Measurements from ENCODE around the gene ATP5PD. TPM values are rescaled to one million over a fixed set of nuclear protein-coding genes. Genes with fewer than 3 reads are reported as not detected.

The ATP5PD gene
- total and polyA plus RNA-seq, 2 donors (not counting 1 experiment from before 2014, with no cell fraction given): 92.1 to 101 TPM

GRCh38 chr17:75010683-75011400 lies 35.9 kb downstream of the ATP5PD start:
- H3K79me2 ChIP-seq (ENCODE audit: control insufficient read depth, insufficient read depth, low read length): peaks cover 20% of the 10 kb centered on the region
- ATAC-seq (ENCODE audit: low read depth) (no peak), DNase-seq (no peak)
- Mint-ChIP-seq H3K27me3 (no peaks in the 10 kb centered on the region), H3K9me3 (ENCODE audit: insufficient read depth) (no peaks in the 10 kb centered on the region), H3K4me3 (peak overlapping the region; percentile 59), H3K27ac (no peak overlapping the region), H3K4me1 (peaks cover 22% of the 10 kb centered on the region)
- H3K4me2 ChIP-seq (replicated peaks; ENCODE audit: low read depth, low read length, poor library complexity, severe bottlenecking): no peak overlapping the region
- POLR2A ChIA-PET: interaction anchor here (0.8 kb wide), 1 partner anchor 39 kb away, joined by 4 read pairs; no protein-coding TSS in a partner anchor
- no peaks in the 10 kb centered on the region for H3K36me3 ChIP-seq (replicated peaks in 1 of 2; ENCODE audit: control extremely low read depth in 1 of 2, control insufficient read depth in 1 of 2, extremely low read depth in 1 of 2, insufficient read depth in 2 of 2, low read length in 1 of 2)
- H2AFZ ChIP-seq (ENCODE audit: insufficient read depth, low read depth, low read length, poor library complexity, severe bottlenecking): peak overlapping the region; percentile 91
- H3K4me3 ChIP-seq (ENCODE audit: control extremely low read depth in 1 of 5, extremely low read depth in 1 of 5, insufficient read depth in 1 of 5, low read depth in 2 of 5, low read length in 4 of 5): no peak overlapping the region
- no peak for TF ChIP-seq EZH2 (IDR thresholded peaks at IDR 0.05; ENCODE audit: borderline replicate concordance, insufficient read depth, low read depth, low read length, poor library complexity, severe bottlenecking)
- TF ChIP-seq, protein P1, sequence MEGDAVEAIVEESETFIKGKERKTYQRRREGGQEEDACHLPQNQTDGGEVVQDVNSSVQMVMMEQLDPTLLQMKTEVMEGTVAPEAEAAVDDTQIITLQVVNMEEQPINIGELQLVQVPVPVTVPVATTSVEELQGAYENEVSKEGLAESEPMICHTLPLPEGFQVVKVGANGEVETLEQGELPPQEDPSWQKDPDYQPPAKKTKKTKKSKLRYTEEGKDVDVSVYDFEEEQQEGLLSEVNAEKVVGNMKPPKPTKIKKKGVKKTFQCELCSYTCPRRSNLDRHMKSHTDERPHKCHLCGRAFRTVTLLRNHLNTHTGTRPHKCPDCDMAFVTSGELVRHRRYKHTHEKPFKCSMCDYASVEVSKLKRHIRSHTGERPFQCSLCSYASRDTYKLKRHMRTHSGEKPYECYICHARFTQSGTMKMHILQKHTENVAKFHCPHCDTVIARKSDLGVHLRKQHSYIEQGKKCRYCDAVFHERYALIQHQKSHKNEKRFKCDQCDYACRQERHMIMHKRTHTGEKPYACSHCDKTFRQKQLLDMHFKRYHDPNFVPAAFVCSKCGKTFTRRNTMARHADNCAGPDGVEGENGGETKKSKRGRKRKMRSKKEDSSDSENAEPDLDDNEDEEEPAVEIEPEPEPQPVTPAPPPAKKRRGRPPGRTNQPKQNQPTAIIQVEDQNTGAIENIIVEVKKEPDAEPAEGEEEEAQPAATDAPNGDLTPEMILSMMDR (IDR thresholded peaks at IDR 0.05): no peak
- H3K27ac ChIP-seq (ENCODE audit: low read length in 2 of 2): no peak overlapping the region
- intact Hi-C loops (cut with micrococcal nuclease): no loop called here
- no peaks in the 10 kb centered on the region for H4K20me1 ChIP-seq (ENCODE audit: control insufficient read depth, insufficient read depth, low read length, poor library complexity, severe bottlenecking)
- 82% methylated on average over 4 of the region's 8 CpGs for WGBS (ENCODE audit: insufficient coverage)
- peaks cover 0 to 4% (median 0%) of the 10 kb centered on the region in 4 experiments for H3K27me3 ChIP-seq (replicated peaks in 1 of 4; ENCODE audit: control extremely low read depth in 1 of 4, control insufficient read depth in 3 of 4, insufficient read depth in 4 of 4, low read length in 3 of 4)
- no peaks in the 10 kb centered on the region for H3K9me3 ChIP-seq (ENCODE audit: control extremely low read depth in 1 of 3, control insufficient read depth in 2 of 3, insufficient read depth in 1 of 3, low read length in 2 of 3)
- H3K4me1 ChIP-seq (ENCODE audit: control insufficient read depth in 2 of 2, insufficient read depth in 2 of 2, low read length in 2 of 2): peaks cover 15 to 16% of the 10 kb centered on the region in 2 donors
- CTCF ChIA-PET: interaction anchor here (1.1 to 3.2 kb wide), 11 partner anchors 22 to 265 kb away, joined by 3 to 56 read pairs (median 4); partner anchors contain the start of genes CDR2L, HID1 and SLC16A5
- H3K9ac ChIP-seq (ENCODE audit: low read length): no peak overlapping the region

DNA sequence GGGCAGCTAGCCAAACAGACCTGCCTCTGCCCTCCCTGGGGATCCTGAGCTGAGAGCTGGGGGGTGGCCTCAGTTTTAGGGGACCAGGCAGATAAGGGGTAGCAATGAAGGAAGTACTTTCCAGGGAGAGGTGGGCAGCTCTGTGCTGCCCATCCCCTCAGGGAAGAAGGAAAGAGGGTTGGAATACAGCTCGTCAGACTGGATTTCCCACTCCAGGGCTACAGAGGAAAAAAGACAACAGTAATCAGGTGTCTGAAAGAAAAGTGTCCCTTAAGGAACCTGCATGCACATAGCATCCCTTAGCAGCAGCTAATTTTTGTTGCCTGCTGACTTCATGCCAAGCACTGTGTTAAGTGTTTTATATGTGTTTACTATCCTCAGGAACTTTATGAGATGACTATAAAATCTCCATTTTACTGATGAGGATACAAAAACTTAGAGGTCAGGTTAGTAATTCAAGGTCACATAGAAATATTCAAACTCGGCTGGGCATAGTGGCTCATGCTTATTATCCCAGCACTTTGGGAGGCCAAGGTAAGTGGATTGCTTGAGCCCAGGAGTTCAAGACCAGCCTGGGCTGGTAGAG lies 37.5 kb downstream of the ATP5PD start:
- 100% methylated on average over 2 of the region's 2 CpGs for WGBS (ENCODE audit: insufficient coverage)
- no peak for ATAC-seq (ENCODE audit: low read depth)
- no peaks in the 10 kb centered on the region for H3K9me3 Mint-ChIP-seq (ENCODE audit: insufficient read depth)
- TF ChIP-seq, protein P1 (IDR thresholded peaks at IDR 0.05): no peak
- no peak for TF ChIP-seq EZH2 (IDR thresholded peaks at IDR 0.05; ENCODE audit: borderline replicate concordance, insufficient read depth, low read depth, low read length, poor library complexity, severe bottlenecking)
- no peaks in the 10 kb centered on the region for H4K20me1 ChIP-seq (ENCODE audit: control insufficient read depth, insufficient read depth, low read length, poor library complexity, severe bottlenecking)
- no peak overlapping the region for H3K4me3 ChIP-seq (ENCODE audit: control extremely low read depth in 1 of 5, extremely low read depth in 1 of 5, insufficient read depth in 1 of 5, low read depth in 2 of 5, low read length in 4 of 5)
- no peaks in the 10 kb centered on the region for H3K27me3 Mint-ChIP-seq
- ChIA-PET POLR2A (no interaction called here), CTCF (interaction anchor here (0.7 to 1.2 kb wide), 2 partner anchors 11 to 130 kb away, joined by 3 read pairs; no protein-coding TSS in a partner anchor)
- no peaks in the 10 kb centered on the region for H3K36me3 ChIP-seq (replicated peaks in 1 of 2; ENCODE audit: control extremely low read depth in 1 of 2, control insufficient read depth in 1 of 2, extremely low read depth in 1 of 2, insufficient read depth in 2 of 2, low read length in 1 of 2)
- intact Hi-C loops (cut with micrococcal nuclease): no loop called here
- H3K4me2 ChIP-seq (replicated peaks; ENCODE audit: low read depth, low read length, poor library complexity, severe bottlenecking): no peak overlapping the region
- peaks cover 13% of the 10 kb centered on the region for H3K79me2 ChIP-seq (ENCODE audit: control insufficient read depth, insufficient read depth, low read length)
- H3K27ac Mint-ChIP-seq: no peak overlapping the region
- H3K9ac ChIP-seq (ENCODE audit: low read length): no peak overlapping the region
- peaks cover 20% of the 10 kb centered on the region for H3K4me1 Mint-ChIP-seq
- peaks cover 15 to 16% of the 10 kb centered on the region in 2 donors for H3K4me1 ChIP-seq (ENCODE audit: control insufficient read depth in 2 of 2, insufficient read depth in 2 of 2, low read length in 2 of 2)
- H3K4me3 Mint-ChIP-seq: no peak overlapping the region
- no peak overlapping the region for H2AFZ ChIP-seq (ENCODE audit: insufficient read depth, low read depth, low read length, poor library complexity, severe bottlenecking)
- peaks cover 0 to 4% (median 0%) of the 10 kb centered on the region in 4 experiments for H3K27me3 ChIP-seq (replicated peaks in 1 of 4; ENCODE audit: control extremely low read depth in 1 of 4, control insufficient read depth in 3 of 4, insufficient read depth in 4 of 4, low read length in 3 of 4)
- H3K27ac ChIP-seq (ENCODE audit: low read length in 2 of 2): no peak overlapping the region
- no peak for DNase-seq
- H3K9me3 ChIP-seq (ENCODE audit: control extremely low read depth in 1 of 3, control insufficient read depth in 2 of 3, insufficient read depth in 1 of 3, low read length in 2 of 3): no peaks in the 10 kb centered on the region

Measured in B cell (primary cell).